H1 (cell line): Measurements from ENCODE around the gene LMBR1. TPM values are rescaled to one million over a fixed set of nuclear protein-coding genes. Genes with fewer than 3 reads are reported as not detected.

Experiments
- CTCF ChIA-PET: fragments of 300-600 bp; sonication (Branson Sonifier 250); formaldehyde crosslinking; loops from one replicate; lab custom pipeline; 2021; ENCODE audit not compliant: partially characterized antibody; lab: Charles Lee
- POLR2A ChIA-PET: fragments of 300-600 bp; sonication (Branson Sonifier 250); formaldehyde crosslinking; loops from one replicate; lab custom pipeline; 2021; ENCODE audit warnings: inconsistent platforms; ENCODE audit not compliant: partially characterized antibody; lab: Charles Lee
- DNase-seq, 2 experiments: peaks; one replicate each; pipeline versions ENCODE4 v3.0.0 to v3.0.0-alpha.2; 2010 to 2022; ENCODE audit warnings: low spot score in 2 of 2, low read depth in 1 of 2, mixed read lengths in 1 of 2
- FAIRE-seq: peaks from 2 replicates; lab custom pipeline; 2011; peaks lifted over from hg19 to GRCh38; lab: Jason Lieb, UNC
- H2AFZ ChIP-seq: 2 replicates; pipeline ENCODE4 v1.8.1; 2012; ENCODE audit warnings: low read length, inconsistent platforms
- H2AK5ac ChIP-seq: 2 replicates; pipeline ENCODE4 v1.6.1; 2013; ENCODE audit warnings: low read depth, low read length
- H2BK120ac ChIP-seq: replicated peaks from 2 replicates; pipeline ENCODE3; 2013; ENCODE audit warnings: low read depth, low read length, inconsistent platforms
- H2BK12ac ChIP-seq: 2 replicates; pipeline ENCODE4 v1.6.1; 2013; ENCODE audit warnings: low read depth, low read length
- H2BK15ac ChIP-seq: 2 replicates; pipeline ENCODE4 v1.6.1; 2013; ENCODE audit warnings: low read length
- H2BK20ac ChIP-seq: 2 replicates; pipeline ENCODE4 v1.6.1; 2013; ENCODE audit warnings: low read length
- H2BK5ac ChIP-seq: 2 replicates; pipeline ENCODE4 v1.6.1; 2013; ENCODE audit warnings: low read depth, low read length
- H3K14ac ChIP-seq: 2 replicates; pipeline ENCODE4 v1.6.1; 2013; ENCODE audit warnings: inconsistent platforms; ENCODE audit not compliant: insufficient read length
- H3K18ac ChIP-seq: 2 replicates; pipeline ENCODE4 v1.6.1; 2013; ENCODE audit warnings: low read length; ENCODE audit errors: extremely low read depth
- H3K23ac ChIP-seq: 2 replicates; pipeline ENCODE4 v1.6.1; 2013; ENCODE audit warnings: inconsistent platforms; ENCODE audit not compliant: insufficient read length
- H3K23me2 ChIP-seq: 2 replicates; pipeline ENCODE4 v1.6.1; 2013; ENCODE audit warnings: low read depth, low read length
- H3K27ac ChIP-seq: 2 replicates; pipeline ENCODE4 v1.6.1; 2011; ENCODE audit warnings: low read depth, low read length, inconsistent platforms
- H3K27me3 ChIP-seq, 4 experiments: replicated peaks in 1 of 4; 1 replicate in 1 of 4; 2 replicates in 3 of 4; pipeline versions ENCODE4 v1.6.1 to v1.8.1; 2011 to 2013; ENCODE audit warnings: low read length in 3 of 4, mild to moderate bottlenecking in 3 of 4, inconsistent platforms in 2 of 4, mixed read lengths in 2 of 4, moderate library complexity in 1 of 4; ENCODE audit not compliant: control insufficient read depth in 3 of 4, insufficient read depth in 3 of 4; ENCODE audit errors: extremely low read depth in 1 of 4
- H3K36me3 ChIP-seq, 4 experiments: 2 replicates each; pipeline versions ENCODE4 v1.6.1 to v1.8.1; 2011 to 2013; ENCODE audit warnings: mild to moderate bottlenecking in 4 of 4, low read length in 3 of 4, moderate library complexity in 2 of 4, control low read depth in 1 of 4, inconsistent platforms in 1 of 4; ENCODE audit not compliant: insufficient read depth in 4 of 4, control insufficient read depth in 2 of 4
- H3K4ac ChIP-seq: replicated peaks from 2 replicates; pipeline ENCODE3; 2013; ENCODE audit warnings: low read length, low read depth, mixed read lengths, inconsistent platforms; ENCODE audit not compliant: insufficient read length
- H3K4me1 ChIP-seq, 4 experiments: replicated peaks in 1 of 4; 1 replicate in 1 of 4; 2 replicates in 3 of 4; pipeline versions ENCODE4 v1.6.1 to v1.8.1; 2011 to 2013; ENCODE audit warnings: low read length in 3 of 4, inconsistent platforms in 2 of 4, mixed read lengths in 1 of 4; ENCODE audit not compliant: insufficient read depth in 4 of 4, control insufficient read depth in 3 of 4
- H3K4me2 ChIP-seq, 2 experiments: 2 replicates each; pipeline versions ENCODE4 v1.6.1 to v1.8.1; 2011 to 2013; ENCODE audit warnings: low read depth in 2 of 2, low read length in 2 of 2, control low read depth in 1 of 2, inconsistent platforms in 1 of 2, mild to moderate bottlenecking in 1 of 2; ENCODE audit not compliant: insufficient read depth in 1 of 2
- H3K4me3 ChIP-seq, 4 experiments: fragments of 200-600, 300-600 bp in 1 of 4; sonication (generic), shearing (Covaris generic), sonication (Bioruptor Twin) in 1 of 4; 2 replicates each; pipeline versions ENCODE4 v1.5.1 to v1.8.1; 2011 to 2016; ENCODE audit warnings: low read length in 4 of 4, low read depth in 3 of 4, control low read depth in 2 of 4, inconsistent platforms in 2 of 4, mild to moderate bottlenecking in 2 of 4, mixed read lengths in 1 of 4, moderate library complexity in 1 of 4; ENCODE audit not compliant: insufficient read depth in 2 of 4; ENCODE audit errors: extremely low read depth in 1 of 4
- H3K56ac ChIP-seq: replicated peaks from 2 replicates; pipeline ENCODE3; 2013; ENCODE audit warnings: low read depth, mild to moderate bottlenecking, mixed read lengths, low read length, inconsistent platforms; ENCODE audit not compliant: insufficient read length
- H3K79me1 ChIP-seq: 2 replicates; pipeline ENCODE4 v1.6.1; 2013; ENCODE audit warnings: low read depth, low read length, control low read depth
- H3K79me2 ChIP-seq, 2 experiments: 2 replicates each; pipeline versions ENCODE4 v1.6.1 to v1.8.1; 2012 to 2013; ENCODE audit warnings: low read length in 2 of 2, mild to moderate bottlenecking in 2 of 2, inconsistent platforms in 1 of 2; ENCODE audit not compliant: insufficient read depth in 2 of 2, control insufficient read depth in 1 of 2
- H3K9ac ChIP-seq, 4 experiments: replicated peaks in 1 of 4; 1 replicate in 1 of 4; 2 replicates in 3 of 4; pipeline versions ENCODE4 v1.6.1 to v1.8.1; 2011 to 2013; ENCODE audit warnings: low read depth in 3 of 4, low read length in 3 of 4, control low read depth in 2 of 4, mild to moderate bottlenecking in 2 of 4, moderate library complexity in 2 of 4, inconsistent platforms in 1 of 4; ENCODE audit errors: extremely low read depth in 1 of 4
- H3K9me3 ChIP-seq, 2 experiments: 2 replicates each; pipeline versions ENCODE4 v1.6.1 to v1.8.1; 2012 to 2013; ENCODE audit warnings: mild to moderate bottlenecking in 2 of 2, moderate library complexity in 2 of 2, control low read depth in 1 of 2, inconsistent platforms in 1 of 2, low read depth in 1 of 2, low read length in 1 of 2, mixed read lengths in 1 of 2; ENCODE audit not compliant: insufficient read depth in 2 of 2
- H4K20me1 ChIP-seq, 2 experiments: replicated peaks in 1 of 2; 2 replicates each; pipeline versions ENCODE3 to v1.8.1; 2011 to 2013; ENCODE audit warnings: inconsistent platforms in 2 of 2, low read length in 2 of 2, mild to moderate bottlenecking in 1 of 2; ENCODE audit not compliant: insufficient read depth in 2 of 2, control insufficient read depth in 1 of 2
- H4K5ac ChIP-seq: 2 replicates; pipeline ENCODE4 v1.6.1; 2013; ENCODE audit warnings: low read length, low read depth, mixed read lengths, inconsistent platforms; ENCODE audit not compliant: insufficient read length
- H4K8ac ChIP-seq: 2 replicates; pipeline ENCODE4 v1.8.0; 2013; ENCODE audit warnings: mild to moderate bottlenecking, moderate library complexity, low read length, inconsistent platforms; ENCODE audit not compliant: insufficient read depth; ENCODE audit errors: extremely low read depth
- H4K91ac ChIP-seq: replicated peaks from 2 replicates; pipeline ENCODE3; 2013; ENCODE audit warnings: low read length, mixed read lengths, inconsistent platforms; ENCODE audit not compliant: insufficient read length
- CTBP2 ChIP-seq: IDR thresholded peaks from 2 replicates; pipeline ENCODE4 v1.7.0; 2011; ENCODE audit warnings: borderline replicate concordance, mild to moderate bottlenecking, moderate library complexity, mixed read lengths, low read length; ENCODE audit not compliant: insufficient read depth, insufficient read length
- MAFK ChIP-seq: IDR thresholded peaks from 2 replicates; pipeline ENCODE4 v1.6.1; 2012; ENCODE audit warnings: low read depth, mild to moderate bottlenecking, improper control_type of control experiment, low read length
- WGBS, 2 experiments: shearing (Covaris generic) in 1 of 2; methylation state at CpG; one replicate each; pipeline versions ENCODE4 v1.1.6 to v1.1.7; 2013 to 2015; ENCODE audit warnings: low lambda C conversion rate in 2 of 2, mixed read lengths in 2 of 2, inconsistent platforms in 1 of 2, low coverage in 1 of 2, missing lambda C conversion rate in 1 of 2; ENCODE audit not compliant: insufficient replicate concordance in 2 of 2, insufficient coverage in 1 of 2, insufficient read length in 1 of 2; ENCODE audit errors: extremely low coverage in 1 of 2, missing lambda C conversion rate in 1 of 2; 5-methylcytosine and 5-hydroxymethylcytosine counted together
- polyA plus RNA-seq, 7 experiments: library from polyadenylated mRNA; depleted of rRNA in 3 of 7; stranded (reverse) in 5 of 7; unstranded in 2 of 7; fragments of >200 nt in 5 of 7; fragments of 200-250 nt in 2 of 7; gene quantifications; 1 replicate in 5 of 7; 2 replicates in 1 of 7; 4 replicates in 1 of 7; pipeline versions ENCODE4 v1.2.1 to v1.2.3, GENCODE V29; 2011 to 2013; ENCODE audit warnings: missing spikeins in 2 of 7, mixed read lengths in 2 of 7
- total RNA-seq: library from RNA; stranded (reverse); fragmentation: NEBNext Ultra II Directional; extraction: Animal tissue kit (Norgen Biotek cat#: 25700); gene quantifications from 2 replicates; pipeline ENCODE4 v1.2.1, GENCODE V29; 2021

LMBR1 gene
- total and polyA plus RNA-seq, 2 of the 8 experiments (the other 6 are each of a cell fraction or from before 2014, with no cell fraction given), result 15.1 to 70.4 TPM

- no peak overlapping the region for H2AK5ac ChIP-seq
- FAIRE-seq, result no peak
- H3K4me3 ChIP-seq, result no peak overlapping the region
- H3K9me3 ChIP-seq, result no peaks in the 10 kb centered on the region
- H4K8ac ChIP-seq, result peak overlapping the region; percentile 3; the same call in 1 of the 2 replicates
- no peak overlapping the region for H3K4me2 ChIP-seq
- H2BK15ac ChIP-seq, result no peak overlapping the region
- no peak overlapping the region for H3K4ac ChIP-seq
- no peak overlapping the region for H3K23ac ChIP-seq
- ChIA-PET CTCF (interaction anchor here (1.1 kb wide), 1 partner anchor 77 kb away, joined by 3 read pairs; no protein-coding TSS in a partner anchor), POLR2A (no interaction called here)
- no peak overlapping the region for H3K18ac ChIP-seq
- H3K4me1 ChIP-seq, result 0 out of 7 replicates have a peak, but pooled peaks cover 0 to 3% (median under 1%) of the 10 kb centered on the region in 4 experiments
- no peaks in the 10 kb centered on the region for H3K79me1 ChIP-seq
- DNase-seq, result no peak
- no peak overlapping the region for H2BK5ac ChIP-seq
- TF ChIP-seq CTBP2 (no peak), MAFK (peak; percentile 93)
- no peak overlapping the region for H4K91ac ChIP-seq
- H3K23me2 ChIP-seq, result no peaks in the 10 kb centered on the region
- no peaks in the 10 kb centered on the region for H4K20me1 ChIP-seq
- no peak overlapping the region for H4K5ac ChIP-seq
- H2BK12ac ChIP-seq, result no peak overlapping the region
- no peak overlapping the region for H3K56ac ChIP-seq
- WGBS, 2 experiments, result 90% methylated on average over 9 of the region's 9 CpGs; no CpG with 5 or more reads in 1 of the 2 experiments
- no peaks in the 10 kb centered on the region for H3K79me2 ChIP-seq
- H3K14ac ChIP-seq, result no peak overlapping the region
- H3K27ac ChIP-seq, result no peak overlapping the region
- H2BK20ac ChIP-seq, result no peak overlapping the region
- no peaks in the 10 kb centered on the region for H3K27me3 ChIP-seq
- H3K36me3 ChIP-seq, result peaks cover 0 to 16% (median 6%) of the 10 kb centered on the region in 4 experiments; a peak in 6 of 8 replicates
- no peak overlapping the region for H2BK120ac ChIP-seq
- H3K9ac ChIP-seq, result no peak overlapping the region
- no peak overlapping the region for H2AFZ ChIP-seq
Observed at GRCh38 chr7:156673902-156674301, 219.1 kb downstream of the LMBR1 start.
